GM21528 (cell line): ENCODE data around the gene OSBPL1A.
"Not testable (repeated sequence)": the region's sequence is repeated elsewhere in the genome, so short reads cannot be mapped to it uniquely, and the experiment has no call there.

ENCODE experiments used
- ATAC-seq: cut with Tn5 transposase; IDR thresholded peaks from one replicate; pipeline ENCODE4 v1.9.1; 2021; ENCODE audit warnings: mild to moderate bottlenecking, moderate library complexity; ENCODE audit not compliant: unreplicated experiment, low FRiP score

Gene OSBPL1A

GRCh38 chr18:24400587-24400986 is 3.0 kb upstream of the OSBPL1A start:
- no peak for ATAC-seq

- ATAC-seq, result no peak
These were observed 916 bp upstream of the OSBPL1A start for GRCh38 chr18:24398540-24398939.

GRCh38 chr18:24397131-24397693 is 412 bp downstream of the OSBPL1A start:
- ATAC-seq, result no peak

GRCh38 chr18:24396082-24396633 is 1.5 kb downstream of the OSBPL1A start:
- ATAC-seq, result no peak

GRCh38 chr18:24395049-24395795 is 2.4 kb downstream of the OSBPL1A start:
- no peak for ATAC-seq

- ATAC-seq, result no peak
These were observed 8.7 kb downstream of the OSBPL1A start for GRCh38 chr18:24388957-24389356.

- ATAC-seq, result no peak
These were observed 10.9 kb downstream of the OSBPL1A start for GRCh38 chr18:24386681-24387080.

- no peak for ATAC-seq
These were observed 16.5 kb downstream of the OSBPL1A start for GRCh38 chr18:24381126-24381525.

GRCh38 chr18:24380163-24380747 is 17.4 kb downstream of the OSBPL1A start:
- ATAC-seq, result no peak

GRCh38 chr18:24378598-24378997 is 19.0 kb downstream of the OSBPL1A start:
- no peak for ATAC-seq

- not testable (repeated sequence) for ATAC-seq
These were observed 21.1 kb downstream of the OSBPL1A start for GRCh38 chr18:24376531-24376930.

- no peak for ATAC-seq
These were observed 24.3 kb downstream of the OSBPL1A start for GRCh38 chr18:24373328-24373727.

GRCh38 chr18:24372279-24372872 is 25.2 kb downstream of the OSBPL1A start:
- no peak for ATAC-seq

GRCh38 chr18:24370120-24370519 is 27.5 kb downstream of the OSBPL1A start:
- no peak for ATAC-seq

- no peak for ATAC-seq
These were observed 28.2 kb downstream of the OSBPL1A start for GRCh38 chr18:24369426-24369825.

GRCh38 chr18:24368749-24369148 is 28.9 kb downstream of the OSBPL1A start:
- ATAC-seq, result no peak

GRCh38 chr18:24366328-24366727 is 31.3 kb downstream of the OSBPL1A start:
- ATAC-seq, result no peak

- no peak for ATAC-seq
These were observed 33.4 kb downstream of the OSBPL1A start for GRCh38 chr18:24364177-24364576.

- ATAC-seq, result no peak
These were observed 34.9 kb downstream of the OSBPL1A start for GRCh38 chr18:24362757-24363156.

GRCh38 chr18:24359787-24360530 is 37.7 kb downstream of the OSBPL1A start:
- ATAC-seq, result peak; percentile 65

- no peak for ATAC-seq
These were observed 43.3 kb downstream of the OSBPL1A start for GRCh38 chr18:24354278-24354677.
